Tongue (tissue), 2 donors: ENCODE results near the gene EIF4EBP2. TPM values are rescaled to one million over a fixed set of nuclear protein-coding genes. Genes with fewer than 3 reads are reported as not detected.
A peak's percentile ranks its signal among the peaks of the same experiment; 100 is the strongest.

ENCODE experiments used
- DNase-seq: peaks from one replicate; pipeline ENCODE4 v3.0.0-alpha.2; 2015
- total RNA-seq: library from RNA; depleted of rRNA; stranded (reverse); fragments of >200 nt; gene quantifications from one replicate; pipeline ENCODE4 v1.2.3, GENCODE V29; 2014

EIF4EBP2 gene, protein sequence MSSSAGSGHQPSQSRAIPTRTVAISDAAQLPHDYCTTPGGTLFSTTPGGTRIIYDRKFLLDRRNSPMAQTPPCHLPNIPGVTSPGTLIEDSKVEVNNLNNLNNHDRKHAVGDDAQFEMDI
- total RNA-seq, result 59.7 TPM

DNA sequence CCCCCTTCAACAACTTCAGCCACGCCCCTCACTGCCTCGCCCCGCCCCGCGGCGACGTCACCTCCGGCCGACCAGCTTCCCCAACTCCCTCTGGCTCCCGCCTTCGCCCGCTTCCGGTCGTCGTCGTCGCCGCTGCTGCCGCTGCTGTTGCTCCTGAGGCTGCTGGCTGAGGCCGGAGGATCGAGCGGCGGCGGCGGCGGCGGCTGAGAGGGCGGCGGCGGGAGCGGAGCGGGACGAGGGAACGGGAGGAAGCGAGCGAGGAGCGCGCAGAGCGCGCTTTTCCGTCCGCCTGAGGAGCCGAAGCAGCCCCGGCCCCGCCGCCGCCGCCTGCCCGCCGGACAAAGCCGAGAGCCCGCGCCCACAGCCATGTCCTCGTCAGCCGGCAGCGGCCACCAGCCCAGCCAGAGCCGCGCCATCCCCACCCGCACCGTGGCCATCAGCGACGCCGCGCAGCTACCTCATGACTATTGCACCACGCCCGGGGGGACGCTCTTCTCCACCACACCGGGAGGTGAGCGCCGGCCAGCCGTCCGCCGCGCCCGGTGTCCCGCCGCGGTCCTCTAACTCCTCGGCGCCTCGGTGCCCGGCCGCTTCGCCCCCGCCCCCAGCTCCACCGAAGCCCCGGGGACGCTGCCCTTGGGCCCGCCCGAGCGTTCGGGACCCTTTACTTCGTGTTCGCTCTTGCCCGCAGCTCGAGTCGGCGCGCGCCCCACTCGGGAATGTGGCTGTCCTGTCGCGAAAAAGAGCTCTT, at the start of gene EIF4EBP2:
Gene EIF4EBP2 (plus strand): TSS at position 110 of the 751 bp plus-strand sequence. CDS start 257 bp downstream, at position 367.
- peak; percentile 99 for DNase-seq

DNA sequence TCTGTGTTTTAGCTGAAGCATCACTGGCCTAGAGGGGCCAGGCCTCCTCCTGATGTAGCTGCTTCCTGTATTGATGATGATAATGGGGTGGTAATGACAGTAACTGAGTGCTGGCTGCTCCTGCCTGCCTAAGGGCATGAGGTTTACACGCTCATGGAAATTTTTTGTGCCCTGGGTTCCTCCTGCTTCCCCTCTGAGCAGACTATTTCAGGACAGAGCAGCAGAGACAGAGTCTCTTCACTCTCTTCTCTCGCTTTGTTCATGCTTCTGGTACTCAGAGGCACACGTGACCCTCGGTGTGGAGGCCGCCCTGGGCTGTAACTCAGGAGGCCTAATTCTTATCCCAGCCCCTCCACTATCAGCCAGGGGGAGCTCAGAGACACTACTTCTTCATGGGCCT, 49.4 kb upstream of the EIF4EBP2 start:
- no peak for DNase-seq

DNA sequence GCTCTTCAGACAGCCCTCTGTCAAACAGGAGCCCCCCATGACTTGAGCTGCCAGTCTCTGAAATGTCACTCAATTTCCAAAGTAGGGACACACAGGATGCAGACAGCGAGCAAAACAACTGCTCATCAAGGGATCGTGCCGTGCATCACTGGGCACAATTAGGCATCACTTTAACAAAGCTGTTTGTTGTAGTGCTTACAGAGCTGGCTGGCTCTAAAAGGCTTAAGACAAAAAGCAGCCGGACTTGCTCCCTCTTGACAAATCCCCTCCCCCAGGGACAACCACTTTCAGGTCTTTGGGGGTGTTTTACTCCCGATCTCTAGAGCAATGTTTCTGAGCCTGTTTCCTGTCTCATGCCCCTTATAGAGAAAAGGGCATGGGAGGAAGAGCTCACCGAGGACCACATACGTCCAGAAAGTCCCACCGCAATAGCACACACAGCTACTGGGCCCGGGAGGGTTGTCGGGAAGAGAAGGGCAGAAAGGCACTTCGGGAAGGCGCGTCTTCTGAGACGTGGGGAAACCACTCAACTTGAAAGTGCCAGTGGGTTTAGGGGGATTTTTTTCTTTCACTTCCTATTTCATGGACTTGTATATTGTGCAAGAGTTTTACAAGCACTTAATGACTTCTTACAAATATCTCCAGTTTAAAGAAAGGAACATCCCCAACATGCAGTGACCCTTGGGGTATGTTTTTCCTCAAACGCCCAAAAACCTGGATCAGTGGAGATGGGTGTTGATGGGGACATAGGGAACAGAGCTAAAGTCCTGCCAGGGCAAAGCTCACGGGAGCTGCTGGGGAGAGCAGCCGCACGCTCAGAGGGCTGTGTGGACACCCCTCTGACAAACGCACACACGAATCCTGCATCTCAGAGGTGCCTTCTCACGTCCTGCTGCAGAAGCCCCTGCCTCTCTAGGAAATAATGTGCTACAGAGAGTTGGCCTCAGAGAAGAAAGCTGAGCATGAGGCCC, 48.6 kb upstream of the EIF4EBP2 start:
- no peak for DNase-seq

DNA sequence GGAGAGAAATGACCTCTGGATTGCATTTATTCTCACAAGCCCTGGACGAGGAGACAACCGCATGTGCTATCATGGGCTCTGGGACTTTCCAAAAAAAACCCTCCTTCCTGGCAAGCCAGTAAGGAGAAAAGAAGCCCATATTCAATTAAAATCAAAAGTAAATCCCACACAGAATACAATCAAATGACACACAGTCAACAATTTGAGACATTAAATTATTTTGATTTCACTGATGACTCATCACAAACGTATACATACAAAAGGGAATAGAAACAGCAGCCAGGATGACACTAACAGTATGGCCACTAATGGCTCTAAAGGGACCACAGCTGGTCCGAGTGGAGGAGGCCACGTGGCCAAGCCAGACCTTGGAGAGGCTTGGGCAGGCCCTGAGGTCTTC, 46.4 kb upstream of the EIF4EBP2 start:
- DNase-seq, result no peak

DNA sequence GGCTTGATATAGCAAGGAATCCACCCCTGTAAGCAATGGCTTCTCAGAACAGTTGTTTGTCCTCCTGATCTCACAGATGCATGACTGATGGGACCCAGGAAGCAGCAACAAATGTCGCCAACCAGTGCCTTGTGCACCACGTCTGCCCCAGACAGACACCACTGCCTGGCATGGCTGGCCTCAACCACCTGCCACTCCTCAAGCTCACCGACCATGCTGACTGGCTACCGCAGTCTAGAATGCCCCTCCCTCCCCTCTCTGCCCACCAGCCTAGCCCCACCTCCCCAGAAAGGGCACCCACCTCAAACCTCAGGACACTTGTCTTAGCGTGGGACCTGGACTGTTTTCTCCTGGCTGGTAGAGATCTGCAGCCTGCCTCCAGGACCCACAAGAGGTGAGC, 45.5 kb upstream of the EIF4EBP2 start:
- peak; percentile 54 for DNase-seq

DNA sequence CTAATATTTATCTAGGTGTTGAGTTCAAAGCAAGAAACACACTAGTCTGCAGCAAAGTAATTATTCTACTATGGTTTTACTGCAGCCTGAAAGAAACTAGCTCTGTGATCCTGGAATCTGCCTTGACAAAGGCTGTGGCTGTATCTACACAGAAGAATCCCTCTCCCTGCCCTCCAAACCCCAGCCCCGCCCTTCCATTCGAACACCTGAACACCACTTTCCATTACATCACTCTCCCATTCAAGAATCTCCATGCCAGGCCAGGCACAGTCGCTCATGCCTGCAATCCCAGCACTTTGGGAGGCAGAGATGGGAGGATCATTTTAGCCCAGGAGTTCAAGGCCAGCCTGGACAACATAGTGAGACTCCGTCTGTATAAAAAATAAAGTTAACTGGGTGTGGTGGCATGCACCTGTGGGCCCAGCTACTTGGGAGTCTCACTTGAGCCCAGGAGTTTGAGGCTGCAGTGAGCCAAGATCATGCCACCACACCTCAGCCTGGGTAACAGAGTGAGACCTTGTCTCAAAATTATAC, 44.9 kb upstream of the EIF4EBP2 start:
- no peak for DNase-seq

DNA sequence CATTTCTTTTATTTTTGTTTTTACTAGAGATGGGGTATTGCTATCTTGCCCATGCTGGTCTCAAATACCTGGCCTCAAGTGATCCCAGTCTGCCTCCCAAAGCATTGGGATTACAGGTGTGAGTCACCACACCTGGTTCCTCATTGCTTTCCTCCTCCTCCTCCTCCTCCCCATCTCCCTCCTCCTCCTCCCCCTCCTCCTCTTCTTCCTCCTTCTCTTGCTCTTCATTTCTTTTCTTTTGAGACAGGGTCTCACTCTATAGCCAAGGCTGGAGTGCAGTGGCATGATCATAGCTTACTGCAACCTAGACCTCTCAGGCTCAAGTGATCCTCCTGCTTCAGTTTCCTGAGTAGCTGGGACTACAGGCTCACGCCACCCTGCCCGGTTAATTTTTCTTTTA, 43.7 kb upstream of the EIF4EBP2 start:
- DNase-seq, result no peak

DNA sequence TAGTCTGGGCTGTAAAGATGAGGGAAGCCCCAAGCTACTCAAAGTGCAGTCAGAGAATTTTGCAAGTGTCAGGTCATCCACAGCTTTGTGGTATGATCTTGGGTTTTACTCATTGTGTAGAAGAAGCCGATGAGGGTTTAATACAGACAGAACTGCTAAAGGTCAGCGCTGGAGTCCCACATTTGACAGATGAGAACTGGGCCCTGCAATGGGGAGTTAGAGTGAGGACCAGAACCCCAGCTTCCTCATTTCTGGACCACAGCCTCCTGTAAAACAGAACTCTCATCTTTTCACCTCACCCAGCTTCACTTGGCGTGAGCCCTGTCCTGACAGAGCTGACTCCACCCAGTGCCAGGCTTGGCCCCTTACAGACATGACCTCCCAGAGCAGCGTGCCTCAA, 41.6 kb upstream of the EIF4EBP2 start:
- no peak for DNase-seq

DNA sequence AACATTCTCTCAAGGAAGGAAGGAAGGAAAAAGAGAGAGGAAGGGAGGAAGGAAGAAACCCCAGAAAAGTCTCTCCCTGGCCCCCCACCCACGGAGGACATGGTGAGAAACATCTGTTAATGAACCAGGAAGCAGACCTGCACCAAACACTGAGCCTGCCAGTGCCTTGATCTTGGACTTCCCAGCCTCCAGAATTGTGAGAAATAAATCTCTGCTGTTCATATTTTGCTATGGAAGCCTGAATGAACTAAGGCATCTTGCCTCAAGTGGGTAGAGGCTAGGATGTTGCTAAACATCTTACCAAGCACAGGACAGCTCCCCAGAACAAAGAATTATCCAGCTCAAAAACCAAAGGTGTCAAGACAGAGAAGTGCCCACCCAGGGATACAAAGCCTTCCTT, 40.7 kb upstream of the EIF4EBP2 start:
- DNase-seq, result no peak

DNA sequence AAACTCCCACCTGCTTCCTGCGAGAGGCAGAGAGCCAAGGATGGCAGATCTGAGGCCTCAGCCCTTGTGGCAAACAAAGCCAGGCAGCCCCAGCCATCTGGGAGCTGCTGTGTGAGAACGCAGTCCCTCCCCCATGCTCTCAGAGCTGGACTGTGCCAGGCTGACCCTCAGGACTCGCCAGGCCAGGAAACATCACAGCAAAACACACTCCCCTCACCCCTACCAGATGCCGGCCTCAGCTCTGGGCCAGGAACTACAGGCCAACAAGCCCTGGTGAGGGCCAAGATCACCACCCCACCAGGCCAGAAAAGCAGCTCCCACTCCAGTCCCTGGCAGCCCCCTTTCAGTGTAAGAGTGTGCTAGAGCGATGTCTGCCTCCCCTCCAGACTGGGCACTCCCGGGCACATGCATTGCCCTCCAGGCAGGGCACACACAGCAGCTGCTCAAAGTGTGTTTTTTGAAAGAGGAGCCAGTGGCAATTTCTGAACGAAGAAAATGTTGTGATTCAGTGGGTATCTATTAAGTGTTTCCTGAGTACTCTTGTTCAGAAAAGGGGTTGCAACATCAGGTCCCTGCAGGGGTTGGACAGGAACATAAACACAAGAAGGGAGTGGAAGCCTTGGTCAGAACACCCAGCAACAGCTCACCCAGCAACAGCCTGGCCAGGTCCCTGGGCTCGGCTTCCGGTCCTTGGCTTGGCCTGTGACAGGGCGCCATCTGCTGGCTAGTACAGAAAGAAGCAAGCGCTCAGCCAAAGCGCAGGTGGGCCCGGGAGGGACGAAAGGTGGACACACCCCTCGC, 39.8 kb upstream of the EIF4EBP2 start:
- DNase-seq, result peak; percentile 95

DNA sequence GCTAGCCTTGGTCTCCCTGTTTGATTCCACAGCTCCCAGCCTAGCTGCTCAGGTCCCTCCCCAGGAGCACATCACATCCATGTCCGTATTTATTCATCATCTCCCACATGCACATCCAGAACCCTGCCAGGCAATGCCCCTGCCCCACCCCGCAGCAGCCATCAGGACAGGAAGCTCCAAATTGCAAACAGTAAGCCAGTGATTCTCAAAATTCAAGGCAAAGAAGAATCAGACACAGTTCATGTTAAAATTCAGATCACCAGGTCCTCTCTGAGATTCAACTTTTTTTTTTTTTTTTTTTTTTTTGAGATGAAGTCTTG, 39.2 kb upstream of the EIF4EBP2 start:
- DNase-seq, result no peak

DNA sequence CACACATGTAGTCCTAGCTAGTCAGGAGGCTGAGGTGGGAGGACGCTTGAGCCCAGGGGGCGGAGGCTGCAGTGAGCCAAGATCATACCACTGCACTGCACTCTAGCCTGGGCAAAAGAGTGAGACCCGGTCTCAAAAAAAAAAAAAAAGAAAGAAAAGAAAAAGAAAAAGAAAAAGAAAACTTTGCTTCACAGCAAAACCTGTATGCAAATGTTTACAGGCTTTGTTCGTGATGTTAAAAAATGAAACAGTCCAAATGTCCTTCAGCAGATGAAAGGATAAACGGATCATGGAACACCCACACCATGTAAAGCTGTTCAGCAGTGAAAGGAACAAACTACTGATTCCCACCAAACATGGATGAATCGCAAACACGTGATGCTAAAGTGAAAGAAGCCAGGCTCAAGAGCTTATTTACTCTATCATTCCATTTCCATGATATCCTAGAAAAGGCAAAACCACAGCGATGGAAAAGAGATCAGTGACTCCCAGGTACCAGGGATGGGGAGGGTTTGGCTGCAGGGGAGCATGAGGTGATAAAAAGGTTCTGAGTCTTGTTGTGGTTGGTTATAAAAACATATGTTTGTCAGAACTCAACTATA, 36.6 kb upstream of the EIF4EBP2 start:
- DNase-seq, result peak; percentile 20

DNA sequence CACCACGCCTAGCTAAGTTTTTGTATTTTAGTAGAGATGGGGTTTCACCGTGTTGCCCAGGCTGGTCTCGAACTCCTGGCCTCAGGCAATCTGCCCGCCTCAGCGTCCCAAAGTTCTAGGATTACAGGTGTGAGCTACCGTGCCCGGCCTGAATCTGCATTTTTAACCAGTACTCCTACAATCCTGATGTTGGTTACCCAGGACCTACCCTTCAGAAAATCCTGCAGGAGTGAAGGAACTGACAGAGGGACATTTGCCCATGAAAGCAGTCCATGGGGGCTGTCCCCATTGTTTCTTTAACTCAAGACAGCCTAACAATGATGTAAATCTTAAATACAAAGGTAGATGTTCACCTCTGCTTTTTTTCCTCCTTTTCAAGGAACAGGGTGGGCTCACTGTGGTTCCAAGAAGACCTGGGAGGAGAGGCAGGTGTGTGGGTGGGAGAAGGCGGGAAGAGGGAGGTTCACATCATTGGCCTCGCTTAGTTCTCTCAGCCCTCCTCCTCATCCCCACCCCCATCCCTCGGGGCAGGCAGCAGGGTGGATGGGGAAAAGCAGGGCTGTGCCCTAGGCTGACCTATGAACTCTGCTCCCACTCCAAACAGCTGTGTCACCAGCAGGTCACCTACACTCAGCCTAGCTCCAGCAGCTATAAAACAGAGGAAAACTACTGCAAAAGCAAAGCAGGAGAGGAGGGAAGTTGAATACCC, 35.0 kb upstream of the EIF4EBP2 start:
- DNase-seq, result no peak

DNA sequence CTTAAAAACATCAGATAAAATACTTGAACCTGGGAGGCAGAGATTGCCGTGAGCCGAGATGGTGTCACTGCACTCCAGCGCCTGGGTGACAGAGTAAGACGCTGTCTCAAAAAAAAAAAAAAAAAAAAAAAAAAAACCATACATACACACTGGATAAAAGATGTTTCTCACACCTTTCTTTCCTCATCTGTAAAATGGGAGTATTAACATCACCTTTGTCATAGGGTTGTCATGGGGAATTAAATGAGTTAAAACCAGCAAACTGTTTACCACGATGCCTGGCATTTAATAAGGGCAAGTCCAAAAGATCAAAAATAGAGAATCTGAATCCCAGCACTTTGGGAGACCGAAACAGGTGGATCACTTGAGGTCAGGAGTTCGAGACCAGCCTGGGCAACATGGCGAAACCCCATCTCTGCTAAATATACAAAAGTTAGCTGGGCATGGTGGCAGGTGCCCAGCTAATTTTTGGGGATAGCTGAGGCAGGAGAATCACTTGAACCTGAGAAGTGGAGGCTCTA, 34.4 kb upstream of the EIF4EBP2 start:
- no peak for DNase-seq

DNA sequence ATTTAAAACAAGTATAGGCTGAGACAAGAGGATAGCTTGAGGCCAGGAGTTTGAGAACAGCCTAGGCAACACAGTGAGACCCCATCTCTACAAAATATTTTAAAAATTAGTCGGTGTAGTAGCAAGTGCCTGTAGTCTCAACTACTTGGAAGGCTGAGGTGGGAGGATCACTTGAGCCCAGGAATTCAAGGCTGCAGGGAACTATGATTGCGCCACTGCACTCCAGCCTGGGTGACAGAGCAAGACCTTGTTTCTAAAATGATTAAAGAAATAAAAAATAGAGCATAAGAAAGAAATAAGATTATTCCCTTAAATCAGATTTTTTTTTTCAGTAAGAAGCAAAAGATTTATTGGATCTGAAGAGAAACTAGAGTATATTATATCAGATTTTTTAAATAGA, 33.2 kb upstream of the EIF4EBP2 start:
- no peak for DNase-seq

DNA sequence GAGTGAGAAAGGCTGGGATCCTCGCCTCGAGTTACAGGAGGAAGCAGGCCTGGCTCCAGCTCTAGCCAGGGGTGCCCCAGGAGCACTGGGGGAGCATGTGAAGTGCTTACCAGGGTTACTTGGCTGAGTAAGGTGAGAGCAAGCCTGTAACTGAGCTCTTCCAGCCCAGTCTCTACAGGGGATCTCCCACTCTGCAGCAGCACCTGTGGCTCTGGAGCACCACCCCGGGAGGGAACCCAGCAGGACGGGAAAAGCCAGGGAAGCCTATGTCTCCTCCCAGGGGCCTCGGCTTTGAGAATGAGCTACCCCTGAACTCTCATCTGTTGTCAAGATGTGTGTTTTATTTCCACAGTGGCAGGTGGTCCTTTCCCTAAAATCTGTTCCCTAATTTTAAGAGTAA, 32.1 kb upstream of the EIF4EBP2 start:
- no peak for DNase-seq

DNA sequence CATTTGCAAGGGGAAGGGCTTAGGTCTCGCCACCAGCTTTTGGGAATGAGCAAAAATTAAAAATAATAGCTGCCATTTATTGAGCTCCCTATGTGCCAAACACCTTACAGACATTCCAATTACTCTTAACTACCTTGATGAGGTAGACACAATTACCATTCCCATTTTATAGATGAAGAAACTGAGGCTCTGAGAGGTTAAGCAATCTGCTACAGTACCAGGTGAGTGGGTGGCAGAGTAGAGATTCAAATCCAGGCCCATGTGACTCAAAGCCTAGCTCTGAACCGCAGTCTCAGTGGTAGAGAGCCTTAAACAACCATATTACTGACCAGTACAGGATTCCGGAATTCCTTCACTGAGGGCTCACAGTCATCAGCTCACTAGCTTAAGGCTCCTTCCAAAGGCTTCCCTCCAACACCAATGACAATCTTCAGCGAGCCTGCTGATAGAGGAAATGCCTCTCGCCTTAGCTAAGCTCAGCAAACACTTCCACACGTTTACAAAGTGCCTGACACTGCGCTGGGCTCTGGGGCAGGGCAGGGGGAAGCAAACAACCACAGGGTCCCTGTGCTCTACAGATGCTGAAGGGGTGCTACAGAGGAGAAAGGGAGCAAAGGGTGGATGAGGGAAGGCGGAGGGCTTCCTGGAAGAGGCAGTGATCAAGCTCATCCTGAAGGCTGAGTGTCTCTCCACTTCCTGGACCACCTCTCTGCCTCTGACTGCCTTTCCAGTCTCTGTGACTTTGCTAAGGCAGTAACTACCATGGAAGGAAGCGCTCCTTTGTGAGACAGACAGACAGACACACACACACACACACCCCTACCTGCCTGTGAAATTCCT, 28.9 kb upstream of the EIF4EBP2 start:
- DNase-seq, result no peak

DNA sequence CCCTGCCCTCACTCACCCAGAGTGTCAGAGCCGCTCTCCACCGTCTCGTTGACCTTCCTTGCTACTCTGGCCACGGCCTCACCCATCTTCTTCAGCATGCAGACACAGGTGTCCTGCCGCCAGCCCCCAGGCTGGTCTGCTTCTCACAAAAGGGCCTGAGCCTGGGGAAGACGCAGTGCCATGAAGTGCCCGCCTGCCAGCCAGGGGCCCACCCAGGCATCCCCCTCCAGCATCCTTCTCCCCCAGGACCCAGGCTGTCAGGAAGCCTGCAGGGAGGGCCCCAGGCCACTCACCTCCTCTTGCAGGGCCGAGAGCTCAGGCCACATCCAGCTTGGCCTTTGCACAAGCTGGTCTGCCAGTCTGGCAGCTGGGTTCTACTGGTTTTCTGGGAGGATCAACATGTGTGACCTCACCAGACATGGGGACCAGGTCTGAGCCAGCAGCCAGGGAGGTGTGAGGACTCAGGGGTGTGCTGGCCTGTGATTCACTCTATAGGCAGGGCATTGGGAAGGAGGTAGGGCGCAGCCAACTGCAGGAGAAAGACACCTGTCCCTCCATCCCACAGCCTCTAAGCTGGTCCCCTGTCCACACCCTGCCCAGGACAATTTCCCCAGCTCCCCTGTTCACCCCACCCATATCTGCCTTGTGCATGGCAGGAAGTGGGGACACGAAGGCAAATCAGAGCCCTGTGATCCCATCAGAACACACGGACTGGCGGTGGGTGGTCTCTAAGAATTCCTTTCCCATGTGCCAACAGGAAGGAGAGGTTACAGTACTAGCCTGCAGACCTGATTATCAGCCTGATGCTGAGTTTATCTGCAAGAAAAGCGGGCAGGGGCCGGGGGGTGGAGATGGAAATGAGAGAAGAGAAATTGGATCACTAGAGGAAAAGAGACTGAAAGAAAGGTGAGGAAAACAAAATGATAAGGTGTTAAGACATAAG, 27.2 kb upstream of the EIF4EBP2 start:
- no peak for DNase-seq

DNA sequence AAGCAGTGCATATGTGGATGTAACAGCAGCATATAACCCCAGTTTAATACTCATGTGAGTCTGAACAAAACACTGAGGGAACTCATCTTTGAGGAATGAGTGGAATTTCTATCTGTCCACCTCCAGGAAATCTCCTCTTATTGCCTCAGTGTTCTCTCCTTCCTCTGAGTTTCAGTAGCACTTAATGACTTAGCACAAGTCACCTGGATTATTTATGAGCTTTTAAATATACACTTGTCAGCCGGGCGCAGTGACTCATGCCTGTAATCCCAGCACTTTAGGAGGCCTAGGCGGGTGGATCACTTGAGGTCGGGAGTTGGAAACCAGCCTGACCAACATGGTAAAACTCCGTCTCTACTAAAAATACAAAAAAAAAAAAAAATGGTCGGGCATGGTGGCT, 25.8 kb upstream of the EIF4EBP2 start:
- no peak for DNase-seq
